Esophagus squamous epithelium (tissue), 4 donors: Measurements from ENCODE around the gene HINT2.

Source experiments
- POLR2A ChIP-seq, 4 donors: fragments of 450-650 bp; IDR thresholded peaks; one replicate each; pipeline ENCODE4 v1.6.1; 2017; ENCODE audit warnings: antibody characterized with exemption in 4 of 4, mild to moderate bottlenecking in 4 of 4, moderate library complexity in 3 of 4
- TF ChIP-seq, protein P1 (sequence below), 6 experiments: fragments of 450-650 bp in 4 of 6; fragments of 200-600 bp in 2 of 6; sonication (generic) in 2 of 6; IDR thresholded peaks; one replicate each; pipeline ENCODE4 v1.5.1; 2016 to 2019; ENCODE audit warnings: antibody characterized with exemption in 6 of 6, mild to moderate bottlenecking in 4 of 6, moderate library complexity in 4 of 6

GRCh38 chr9:35840881-35841644, 26.2 kb upstream of the HINT2 start:
- TF ChIP-seq, protein P1, sequence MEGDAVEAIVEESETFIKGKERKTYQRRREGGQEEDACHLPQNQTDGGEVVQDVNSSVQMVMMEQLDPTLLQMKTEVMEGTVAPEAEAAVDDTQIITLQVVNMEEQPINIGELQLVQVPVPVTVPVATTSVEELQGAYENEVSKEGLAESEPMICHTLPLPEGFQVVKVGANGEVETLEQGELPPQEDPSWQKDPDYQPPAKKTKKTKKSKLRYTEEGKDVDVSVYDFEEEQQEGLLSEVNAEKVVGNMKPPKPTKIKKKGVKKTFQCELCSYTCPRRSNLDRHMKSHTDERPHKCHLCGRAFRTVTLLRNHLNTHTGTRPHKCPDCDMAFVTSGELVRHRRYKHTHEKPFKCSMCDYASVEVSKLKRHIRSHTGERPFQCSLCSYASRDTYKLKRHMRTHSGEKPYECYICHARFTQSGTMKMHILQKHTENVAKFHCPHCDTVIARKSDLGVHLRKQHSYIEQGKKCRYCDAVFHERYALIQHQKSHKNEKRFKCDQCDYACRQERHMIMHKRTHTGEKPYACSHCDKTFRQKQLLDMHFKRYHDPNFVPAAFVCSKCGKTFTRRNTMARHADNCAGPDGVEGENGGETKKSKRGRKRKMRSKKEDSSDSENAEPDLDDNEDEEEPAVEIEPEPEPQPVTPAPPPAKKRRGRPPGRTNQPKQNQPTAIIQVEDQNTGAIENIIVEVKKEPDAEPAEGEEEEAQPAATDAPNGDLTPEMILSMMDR (IDR thresholded peaks at IDR 0.05): no peak
- no peak for TF ChIP-seq POLR2A (IDR thresholded peaks at IDR 0.05)
